K562 (cell line): ENCODE measurements around the gene OGDH. TPM values are rescaled to one million over a fixed set of nuclear protein-coding genes. Genes with fewer than 3 reads are reported as not detected.

Experiments used
- ATF1 ChIP-seq, 2 experiments: fragments of 450-650 bp in 1 of 2; IDR thresholded peaks; 2 replicates each; pipeline ENCODE4 v1.6.1; 2016; ENCODE audit warnings: missing compliant biosample characterization in 1 of 2, missing genetic modification characterization in 1 of 2
- C11orf30 ChIP-seq: fragments of 450-650 bp; IDR thresholded peaks from 2 replicates; pipeline ENCODE4 v1.6.1; 2016; ENCODE audit warnings: low read depth, mild to moderate bottlenecking
- MAFG ChIP-seq: fragments of 450-650 bp; conservative IDR thresholded peaks from 2 replicates; pipeline ENCODE4 v1.6.1; 2016; ENCODE audit warnings: missing genetic modification characterization, missing compliant biosample characterization
- MCM2 ChIP-seq: fragments of 450-650 bp; IDR thresholded peaks from 2 replicates; pipeline ENCODE4 v1.6.1; 2017; ENCODE audit warnings: low read depth, mild to moderate bottlenecking
- NONO ChIP-seq, 2 experiments: fragments of 200-400 bp in 1 of 2; fragments of 450-650 bp in 1 of 2; formaldehyde crosslinking in 1 of 2; IDR thresholded peaks; 2 replicates each; pipeline ENCODE4 v1.6.1; 2017; ENCODE audit warnings: low read depth in 2 of 2, mild to moderate bottlenecking in 2 of 2, moderate library complexity in 2 of 2, low read length in 1 of 2
- PCBP2 ChIP-seq: fragments of 200-400 bp; formaldehyde crosslinking; IDR thresholded peaks from 2 replicates; pipeline ENCODE4 v1.6.1; 2018; ENCODE audit warnings: low read length, low read depth, mild to moderate bottlenecking, moderate library complexity; ENCODE audit not compliant: poor library complexity, severe bottlenecking
- TAF15 ChIP-seq: fragments of 200-400 bp; formaldehyde crosslinking; IDR thresholded peaks from 2 replicates; pipeline ENCODE4 v1.6.1; 2017; ENCODE audit warnings: mild to moderate bottlenecking, low read depth, low read length, moderate library complexity
- TCF7L2 ChIP-seq: fragments of 150-350 bp; IDR thresholded peaks from 2 replicates; pipeline ENCODE4 v1.6.1; 2016; ENCODE audit warnings: low read depth, mild to moderate bottlenecking, low read length, moderate library complexity
- ZNF436 ChIP-seq: fragments of 250-450, 450-650 bp; sonication (Bioruptor Pico); formaldehyde crosslinking; IDR thresholded peaks from 2 replicates; pipeline ENCODE4 v1.7.0; 2020; ENCODE audit warnings: mild to moderate bottlenecking
- polyA plus RNA-seq, 8 experiments: library from polyadenylated mRNA; depleted of rRNA in 4 of 8; stranded (reverse) in 5 of 8; unstranded in 3 of 8; fragments of >200 nt; fragmentation: Nextera tagmentation in 2 of 8; fragmentation: Illumina TruSeq in 1 of 8; extraction: Ambion mirVana in 2 of 8; extraction: Trizol in 1 of 8; gene quantifications; 2 replicates each; pipeline versions ENCODE4 v1.2.1 to v1.2.3, GENCODE V29; 2011 to 2014; ENCODE audit warnings: inconsistent platforms in 1 of 8, missing spikeins in 1 of 8
- total RNA-seq, 7 experiments: library from RNA; depleted of rRNA in 6 of 7; stranded (reverse); fragments of >200 nt in 6 of 7; fragmentation: Illumina TruSeq in 2 of 7; extraction: Trizol in 2 of 7; gene quantifications; 2 replicates each; pipeline versions ENCODE4 v1.2.1 to v1.2.3, GENCODE V29; 2011 to 2021; ENCODE audit warnings: low replicate concordance in 1 of 7
- TF ChIP-seq, protein P1 (sequence below): sonication (generic); formaldehyde crosslinking; IDR thresholded peaks from 2 replicates; pipeline ENCODE4 v1.8.1; 2023; ENCODE audit warnings: missing genetic modification reagents, mild to moderate bottlenecking, borderline replicate concordance
- TF ChIP-seq, protein P2 (sequence below): sonication (generic); formaldehyde crosslinking; IDR thresholded peaks from 2 replicates; pipeline ENCODE4 v1.8.0; 2023; ENCODE audit warnings: mild to moderate bottlenecking, missing genetic modification reagents
- TF ChIP-seq, protein P3 (sequence below): fragments of 450-650 bp; conservative IDR thresholded peaks from 2 replicates; pipeline ENCODE4 v1.6.1; 2016; ENCODE audit warnings: missing genetic modification characterization, low read depth, mild to moderate bottlenecking, missing compliant biosample characterization, moderate library complexity
- TF ChIP-seq, protein P4 (sequence below): fragments of 450-650 bp; formaldehyde crosslinking; IDR thresholded peaks from 2 replicates; pipeline ENCODE4 v1.4.0; 2022; ENCODE audit warnings: missing genetic modification characterization

The OGDH gene
- total and polyA plus RNA-seq, 9 of the 15 experiments (the other 6 are each of a cell fraction or from before 2014, with no cell fraction given): 3.1 to 80.3 (median 23.5) TPM

DNA sequence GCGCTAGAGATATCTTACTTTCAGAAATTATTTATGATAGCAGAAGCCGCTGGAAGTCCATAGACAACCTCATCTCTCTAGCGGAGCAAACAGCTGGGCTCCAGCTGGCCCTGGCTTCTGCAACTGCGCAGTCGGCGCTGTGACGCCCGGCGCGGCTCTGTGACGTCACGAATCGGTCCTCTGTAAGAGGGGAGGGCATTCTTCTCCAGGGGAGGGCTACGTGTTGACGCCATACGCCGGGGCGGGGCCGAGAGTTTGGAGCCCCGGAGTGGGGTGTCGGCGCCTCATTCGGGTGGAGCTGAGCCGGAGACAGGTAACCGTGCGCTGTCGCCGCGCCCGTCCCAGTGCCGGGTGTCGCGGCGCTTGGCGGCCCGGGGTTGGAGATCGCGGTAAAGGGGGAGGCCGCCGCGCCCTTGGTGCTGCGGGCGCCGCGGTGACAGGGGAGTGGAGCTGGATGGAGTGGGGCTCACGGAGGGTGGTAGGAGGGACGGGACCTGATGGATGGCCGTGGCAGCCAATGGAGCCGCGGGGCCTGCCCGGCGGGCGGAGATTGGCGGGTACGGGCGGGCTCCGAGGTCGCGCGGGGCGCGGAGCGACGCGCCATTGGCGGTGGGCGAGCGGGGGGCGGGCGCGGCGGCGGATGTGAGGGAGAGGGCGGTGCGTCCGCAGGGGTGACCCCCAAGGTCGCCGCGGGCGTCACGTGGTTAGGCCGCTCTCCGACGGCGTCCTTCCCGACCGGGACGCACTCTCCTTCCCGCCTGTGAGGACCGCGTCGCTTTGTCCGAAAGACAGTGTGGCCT is at the start of gene OGDH (continued):
- TF ChIP-seq, protein P1, sequence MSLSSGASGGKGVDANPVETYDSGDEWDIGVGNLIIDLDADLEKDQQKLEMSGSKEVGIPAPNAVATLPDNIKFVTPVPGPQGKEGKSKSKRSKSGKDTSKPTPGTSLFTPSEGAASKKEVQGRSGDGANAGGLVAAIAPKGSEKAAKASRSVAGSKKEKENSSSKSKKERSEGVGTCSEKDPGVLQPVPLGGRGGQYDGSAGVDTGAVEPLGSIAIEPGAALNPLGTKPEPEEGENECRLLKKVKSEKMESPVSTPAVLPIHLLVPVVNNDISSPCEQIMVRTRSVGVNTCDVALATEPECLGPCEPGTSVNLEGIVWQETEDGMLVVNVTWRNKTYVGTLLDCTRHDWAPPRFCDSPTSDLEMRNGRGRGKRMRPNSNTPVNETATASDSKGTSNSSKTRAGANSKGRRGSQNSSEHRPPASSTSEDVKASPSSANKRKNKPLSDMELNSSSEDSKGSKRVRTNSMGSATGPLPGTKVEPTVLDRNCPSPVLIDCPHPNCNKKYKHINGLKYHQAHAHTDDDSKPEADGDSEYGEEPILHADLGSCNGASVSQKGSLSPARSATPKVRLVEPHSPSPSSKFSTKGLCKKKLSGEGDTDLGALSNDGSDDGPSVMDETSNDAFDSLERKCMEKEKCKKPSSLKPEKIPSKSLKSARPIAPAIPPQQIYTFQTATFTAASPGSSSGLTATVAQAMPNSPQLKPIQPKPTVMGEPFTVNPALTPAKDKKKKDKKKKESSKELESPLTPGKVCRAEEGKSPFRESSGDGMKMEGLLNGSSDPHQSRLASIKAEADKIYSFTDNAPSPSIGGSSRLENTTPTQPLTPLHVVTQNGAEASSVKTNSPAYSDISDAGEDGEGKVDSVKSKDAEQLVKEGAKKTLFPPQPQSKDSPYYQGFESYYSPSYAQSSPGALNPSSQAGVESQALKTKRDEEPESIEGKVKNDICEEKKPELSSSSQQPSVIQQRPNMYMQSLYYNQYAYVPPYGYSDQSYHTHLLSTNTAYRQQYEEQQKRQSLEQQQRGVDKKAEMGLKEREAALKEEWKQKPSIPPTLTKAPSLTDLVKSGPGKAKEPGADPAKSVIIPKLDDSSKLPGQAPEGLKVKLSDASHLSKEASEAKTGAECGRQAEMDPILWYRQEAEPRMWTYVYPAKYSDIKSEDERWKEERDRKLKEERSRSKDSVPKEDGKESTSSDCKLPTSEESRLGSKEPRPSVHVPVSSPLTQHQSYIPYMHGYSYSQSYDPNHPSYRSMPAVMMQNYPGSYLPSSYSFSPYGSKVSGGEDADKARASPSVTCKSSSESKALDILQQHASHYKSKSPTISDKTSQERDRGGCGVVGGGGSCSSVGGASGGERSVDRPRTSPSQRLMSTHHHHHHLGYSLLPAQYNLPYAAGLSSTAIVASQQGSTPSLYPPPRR: no peak
- TF ChIP-seq C11orf30 (peak; percentile 81), MAFG (tag) (no peak), TAF15 (0 out of 2 replicates have a peak, but pooled peaks have one; percentile 63), ATF1 (CRISPR knock-in tag; IDR thresholded peaks at IDR 0.05) (peak; percentile 95), ATF1 (tag; IDR thresholded peaks at IDR 0.05) (peak; percentile 100), NONO (IDR thresholded peaks at IDR 0.05; ENCODE audit: low read depth in 2 of 2, low read length in 1 of 2) (peak; percentile 74 to 85; a peak in 3 of 4 replicates), PCBP2 (no peak), TCF7L2 (peak; percentile 60), MCM2 (no peak), ZNF436 (CRISPR knock-in tag) (no peak)
- TF ChIP-seq, protein P2, sequence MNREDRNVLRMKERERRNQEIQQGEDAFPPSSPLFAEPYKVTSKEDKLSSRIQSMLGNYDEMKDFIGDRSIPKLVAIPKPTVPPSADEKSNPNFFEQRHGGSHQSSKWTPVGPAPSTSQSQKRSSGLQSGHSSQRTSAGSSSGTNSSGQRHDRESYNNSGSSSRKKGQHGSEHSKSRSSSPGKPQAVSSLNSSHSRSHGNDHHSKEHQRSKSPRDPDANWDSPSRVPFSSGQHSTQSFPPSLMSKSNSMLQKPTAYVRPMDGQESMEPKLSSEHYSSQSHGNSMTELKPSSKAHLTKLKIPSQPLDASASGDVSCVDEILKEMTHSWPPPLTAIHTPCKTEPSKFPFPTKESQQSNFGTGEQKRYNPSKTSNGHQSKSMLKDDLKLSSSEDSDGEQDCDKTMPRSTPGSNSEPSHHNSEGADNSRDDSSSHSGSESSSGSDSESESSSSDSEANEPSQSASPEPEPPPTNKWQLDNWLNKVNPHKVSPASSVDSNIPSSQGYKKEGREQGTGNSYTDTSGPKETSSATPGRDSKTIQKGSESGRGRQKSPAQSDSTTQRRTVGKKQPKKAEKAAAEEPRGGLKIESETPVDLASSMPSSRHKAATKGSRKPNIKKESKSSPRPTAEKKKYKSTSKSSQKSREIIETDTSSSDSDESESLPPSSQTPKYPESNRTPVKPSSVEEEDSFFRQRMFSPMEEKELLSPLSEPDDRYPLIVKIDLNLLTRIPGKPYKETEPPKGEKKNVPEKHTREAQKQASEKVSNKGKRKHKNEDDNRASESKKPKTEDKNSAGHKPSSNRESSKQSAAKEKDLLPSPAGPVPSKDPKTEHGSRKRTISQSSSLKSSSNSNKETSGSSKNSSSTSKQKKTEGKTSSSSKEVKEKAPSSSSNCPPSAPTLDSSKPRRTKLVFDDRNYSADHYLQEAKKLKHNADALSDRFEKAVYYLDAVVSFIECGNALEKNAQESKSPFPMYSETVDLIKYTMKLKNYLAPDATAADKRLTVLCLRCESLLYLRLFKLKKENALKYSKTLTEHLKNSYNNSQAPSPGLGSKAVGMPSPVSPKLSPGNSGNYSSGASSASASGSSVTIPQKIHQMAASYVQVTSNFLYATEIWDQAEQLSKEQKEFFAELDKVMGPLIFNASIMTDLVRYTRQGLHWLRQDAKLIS (CRISPR knock-in tag): no peak
- TF ChIP-seq, protein P3, sequence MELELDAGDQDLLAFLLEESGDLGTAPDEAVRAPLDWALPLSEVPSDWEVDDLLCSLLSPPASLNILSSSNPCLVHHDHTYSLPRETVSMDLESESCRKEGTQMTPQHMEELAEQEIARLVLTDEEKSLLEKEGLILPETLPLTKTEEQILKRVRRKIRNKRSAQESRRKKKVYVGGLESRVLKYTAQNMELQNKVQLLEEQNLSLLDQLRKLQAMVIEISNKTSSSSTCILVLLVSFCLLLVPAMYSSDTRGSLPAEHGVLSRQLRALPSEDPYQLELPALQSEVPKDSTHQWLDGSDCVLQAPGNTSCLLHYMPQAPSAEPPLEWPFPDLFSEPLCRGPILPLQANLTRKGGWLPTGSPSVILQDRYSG: no peak
- TF ChIP-seq, protein P4, sequence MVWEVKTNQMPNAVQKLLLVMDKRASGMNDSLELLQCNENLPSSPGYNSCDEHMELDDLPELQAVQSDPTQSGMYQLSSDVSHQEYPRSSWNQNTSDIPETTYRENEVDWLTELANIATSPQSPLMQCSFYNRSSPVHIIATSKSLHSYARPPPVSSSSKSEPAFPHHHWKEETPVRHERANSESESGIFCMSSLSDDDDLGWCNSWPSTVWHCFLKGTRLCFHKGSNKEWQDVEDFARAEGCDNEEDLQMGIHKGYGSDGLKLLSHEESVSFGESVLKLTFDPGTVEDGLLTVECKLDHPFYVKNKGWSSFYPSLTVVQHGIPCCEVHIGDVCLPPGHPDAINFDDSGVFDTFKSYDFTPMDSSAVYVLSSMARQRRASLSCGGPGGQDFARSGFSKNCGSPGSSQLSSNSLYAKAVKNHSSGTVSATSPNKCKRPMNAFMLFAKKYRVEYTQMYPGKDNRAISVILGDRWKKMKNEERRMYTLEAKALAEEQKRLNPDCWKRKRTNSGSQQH (CRISPR knock-in tag): 0 out of 2 replicates have a peak, but pooled peaks have one; percentile 80
